Vein endothelial cell (primary cell): ENCODE results near the gene C1orf167. TPM values are rescaled to one million over a fixed set of nuclear protein-coding genes. Genes with fewer than 3 reads are reported as not detected.

Experiments used
- total RNA-seq: library from RNA; depleted of rRNA; stranded (reverse); fragments of >200 nt; gene quantifications from 2 replicates; pipeline ENCODE4 v1.2.3, GENCODE V29; 2012

The C1orf167 gene, protein sequence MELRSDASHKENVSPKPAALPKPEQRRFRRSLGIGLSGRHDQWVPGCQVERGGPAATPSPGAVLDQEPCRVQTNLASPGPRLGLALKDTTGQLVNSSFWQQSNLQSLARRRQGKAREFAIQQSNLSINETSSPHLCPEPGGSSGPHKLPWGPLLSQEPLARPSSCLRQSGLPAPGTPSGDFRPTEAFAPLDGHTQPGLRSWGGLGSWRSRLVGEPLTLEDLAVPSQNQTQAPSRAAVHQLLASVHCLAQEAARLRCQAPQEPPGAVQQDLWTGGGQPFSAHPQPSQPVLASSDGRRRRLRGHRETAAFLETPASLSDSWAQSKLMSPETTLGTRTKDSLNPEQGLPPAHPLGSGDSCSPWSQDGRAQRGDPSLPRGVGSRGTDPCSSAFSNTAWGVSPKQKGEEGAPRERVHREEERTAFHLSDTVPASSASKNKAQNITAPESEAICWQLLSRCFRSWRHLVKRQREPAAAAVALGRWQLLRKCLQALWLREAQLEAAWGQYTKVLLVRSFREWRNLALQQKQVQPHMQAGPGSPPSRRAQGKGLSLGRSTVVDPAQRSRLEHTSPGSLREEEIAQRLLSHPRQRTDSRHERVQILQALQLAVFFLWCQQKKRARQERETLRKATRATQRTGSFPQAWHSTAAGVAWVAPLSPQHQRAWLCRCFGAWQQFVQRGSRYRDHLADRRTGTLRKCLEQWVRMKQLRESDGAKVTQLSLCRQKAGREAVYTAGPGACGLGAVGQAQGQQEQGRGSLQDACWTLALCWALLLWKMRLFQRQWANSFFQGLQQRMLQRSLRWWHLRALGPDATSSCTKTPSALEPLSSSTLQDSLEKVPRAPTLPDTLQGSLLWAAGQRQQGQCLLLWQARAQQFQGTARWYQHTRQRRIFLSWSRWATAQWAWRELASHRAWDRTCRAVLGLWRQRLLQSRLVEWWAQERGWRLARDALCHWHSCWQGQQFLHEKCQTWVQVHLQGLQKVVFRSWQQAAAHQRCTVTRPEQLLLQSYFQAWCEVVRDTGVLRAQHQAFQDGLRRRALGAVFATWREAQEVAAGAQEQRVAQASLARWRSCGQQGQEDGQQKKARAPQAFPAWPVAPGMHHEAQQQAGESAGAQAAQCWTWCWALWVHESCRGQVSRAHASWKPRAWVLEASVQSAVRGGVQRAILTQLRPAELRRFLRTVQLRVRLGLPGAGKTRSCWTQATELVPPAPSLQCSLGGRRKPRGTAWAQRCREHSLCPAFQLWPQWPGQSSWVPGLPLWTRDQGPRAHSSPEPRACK (N-terminal part only)
- not detected in 2 replicates for total RNA-seq

DNA sequence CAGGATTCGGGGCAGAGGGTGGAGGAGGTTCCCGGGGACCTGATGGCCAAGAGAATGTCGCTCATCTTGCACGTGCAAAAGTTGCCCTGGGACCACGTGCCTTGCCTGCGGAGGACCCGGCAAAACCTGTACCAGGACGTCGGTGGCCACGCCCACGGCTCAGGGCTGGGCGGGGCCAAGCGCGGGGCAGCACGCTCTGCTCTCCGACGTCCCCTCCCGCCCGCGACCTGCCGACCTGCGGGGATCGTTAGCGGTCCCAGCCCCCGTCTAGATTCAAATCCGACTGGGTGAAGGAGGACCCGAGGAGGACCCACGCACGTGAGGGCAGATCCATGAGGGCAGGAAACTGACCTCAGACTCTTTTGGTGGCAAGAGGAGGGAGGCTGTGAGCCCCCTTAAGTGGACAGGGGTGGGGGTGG, at the start of gene C1orf167:
Gene C1orf167 (plus strand): TSS at position 206 of the 419 bp plus-strand sequence. CDS start 2,208 bp downstream, outside the sequence.

DNA sequence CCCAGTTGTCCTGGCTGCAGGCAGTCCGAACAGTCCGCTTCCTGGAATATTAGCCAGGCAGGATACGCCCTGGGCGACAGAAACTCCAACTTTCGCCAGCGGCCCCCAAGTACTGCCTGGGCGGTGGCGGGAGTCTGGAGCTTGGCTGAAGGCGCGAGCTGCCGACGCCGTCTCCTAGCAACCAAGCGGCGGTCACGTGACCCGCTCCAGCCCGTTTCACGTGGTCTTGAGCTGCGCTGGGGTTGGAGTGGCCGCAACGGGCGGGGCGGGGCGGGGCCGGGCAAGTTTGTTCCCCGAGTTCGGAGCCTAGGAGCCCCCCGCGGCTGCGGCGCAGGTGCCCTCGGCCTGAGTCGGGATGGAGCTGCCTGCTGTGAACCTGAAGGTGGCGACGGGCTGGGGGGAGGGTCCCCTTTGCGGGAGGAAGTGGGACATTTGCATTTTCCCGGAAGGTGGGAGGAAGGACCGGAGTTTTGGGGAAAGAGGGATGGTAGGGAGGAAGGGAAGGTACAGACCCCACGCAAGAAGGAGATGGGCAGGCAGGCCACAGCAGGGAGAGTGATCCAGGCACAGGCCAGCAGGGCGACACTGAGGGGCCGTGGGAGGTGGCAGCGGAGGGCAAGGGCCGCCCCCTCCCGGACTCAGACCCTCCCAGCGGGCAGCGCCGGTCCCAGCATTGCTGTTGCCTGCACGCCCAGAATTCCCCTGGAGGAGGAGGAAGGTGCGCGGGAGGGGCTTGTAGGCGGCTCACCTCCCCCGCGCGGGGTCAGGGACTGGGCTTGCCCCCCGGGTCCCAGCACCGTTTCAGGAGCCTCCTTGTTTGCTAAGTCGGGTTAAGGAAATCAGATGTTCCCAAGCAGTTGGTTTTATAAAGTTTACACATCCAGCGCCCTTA, 25.9 kb upstream of the C1orf167 start, which contains the start of gene AGTRAP:
Gene AGTRAP (plus strand): TSS at position 283 of the 892 bp plus-strand sequence. CDS start 73 bp downstream, at position 356.

DNA sequence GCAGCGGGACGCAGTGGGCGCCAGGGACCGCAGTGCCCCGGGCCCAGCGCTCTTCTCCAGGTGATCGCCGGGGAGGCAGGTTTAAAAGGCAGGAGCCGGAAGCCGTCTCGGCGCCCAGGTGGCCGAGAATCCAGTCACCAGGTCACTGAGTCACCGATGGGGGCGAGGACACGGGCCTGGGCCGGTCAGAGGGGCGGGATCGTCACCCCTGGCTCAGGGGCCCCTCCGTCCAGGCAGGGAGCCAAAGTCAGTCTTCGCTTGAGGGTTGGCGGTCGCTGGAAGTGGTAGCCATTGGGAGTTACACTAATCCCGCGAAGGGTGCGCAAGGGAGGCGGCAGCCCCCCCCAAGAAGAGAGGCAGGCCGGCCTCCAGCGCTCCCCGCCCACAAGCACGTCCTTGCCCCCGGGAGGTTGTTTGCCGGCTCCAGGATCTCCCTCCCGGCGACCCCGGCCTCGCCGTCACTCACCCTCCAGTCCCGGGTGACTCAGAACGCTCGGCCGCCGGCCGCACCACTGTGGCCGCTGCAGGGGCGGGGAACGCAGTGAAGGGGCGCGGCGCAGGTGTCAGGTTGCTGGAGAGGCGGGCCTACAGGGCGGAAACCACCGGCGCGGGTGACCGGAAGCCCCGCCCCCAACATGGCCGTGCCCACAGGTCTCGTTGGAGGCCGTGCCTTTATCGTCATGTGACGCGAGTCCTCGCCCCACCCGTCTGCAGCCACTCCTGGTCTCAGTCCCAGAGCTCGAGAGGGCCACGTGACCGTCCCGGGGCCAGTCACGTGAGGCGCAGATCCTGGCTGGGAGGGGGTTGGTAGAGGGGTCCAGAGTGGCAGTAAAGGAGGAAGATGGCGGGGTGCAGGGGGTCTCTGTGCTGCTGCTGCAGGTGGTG, 43.7 kb downstream of the C1orf167 start, which contains the start of the genes CLCN6 and MTHFR:
Gene CLCN6 (plus strand): TSS at position 770 of the 885 bp plus-strand sequence. CDS start 72 bp downstream, at position 842.
Gene MTHFR (minus strand): TSS at position 543 of the 885 bp plus-strand sequence. CDS start 2,848 bp downstream, outside the sequence.

Other genes with a start within 250 kb of the C1orf167 start
- 1.3 and 2.3 TPM in 2 replicates for gene FBXO2, start 107.8 kb upstream of the C1orf167 start, total RNA-seq
- gene FBXO44, start 107.3 kb upstream of the C1orf167 start, total RNA-seq: 9.6 and 18.6 TPM in 2 replicates
- gene FBXO6, start 98.0 kb upstream of the C1orf167 start, total RNA-seq: 2.3 and 3.3 TPM in 2 replicates
- 26.8 and 32.7 TPM in 2 replicates for gene MAD2L2, start 81.0 kb upstream of the C1orf167 start, total RNA-seq
- gene DRAXIN, start 70.5 kb upstream of the C1orf167 start, total RNA-seq: 0.33 and 0.96 TPM in 2 replicates
- gene AGTRAP, start 26.1 kb upstream of the C1orf167 start, total RNA-seq: 42.9 and 50.6 TPM in 2 replicates
- 21.2 and 23.4 TPM in 2 replicates for gene MTHFR, start 43.8 kb downstream of the C1orf167 start, total RNA-seq
- 10.5 and 16.6 TPM in 2 replicates for gene CLCN6, start 44.0 kb downstream of the C1orf167 start, total RNA-seq
- not detected in 2 replicates for gene NPPA, start 85.6 kb downstream of the C1orf167 start, total RNA-seq
- gene NPPB, start 96.8 kb downstream of the C1orf167 start, total RNA-seq: not detected in 2 replicates
- 84.7 and 104 TPM in 2 replicates for gene KIAA2013, start 164.2 kb downstream of the C1orf167 start, total RNA-seq
- 369 and 460 TPM in 2 replicates for gene PLOD1, start 172.5 kb downstream of the C1orf167 start, total RNA-seq
- gene MFN2, start 218.3 kb downstream of the C1orf167 start, total RNA-seq: 72.2 and 81.6 TPM in 2 replicates